SIG-M5 treated with dmso at 0.1 percent for 504 hours (cell line): ENCODE data around the gene ROR1.

Experiments used
- DNase-seq: peaks from one replicate; lab custom pipeline; 2025; ENCODE audit not compliant: unreplicated experiment; lab: John Stamatoyannopoulos, UW

Gene ROR1

DNA sequence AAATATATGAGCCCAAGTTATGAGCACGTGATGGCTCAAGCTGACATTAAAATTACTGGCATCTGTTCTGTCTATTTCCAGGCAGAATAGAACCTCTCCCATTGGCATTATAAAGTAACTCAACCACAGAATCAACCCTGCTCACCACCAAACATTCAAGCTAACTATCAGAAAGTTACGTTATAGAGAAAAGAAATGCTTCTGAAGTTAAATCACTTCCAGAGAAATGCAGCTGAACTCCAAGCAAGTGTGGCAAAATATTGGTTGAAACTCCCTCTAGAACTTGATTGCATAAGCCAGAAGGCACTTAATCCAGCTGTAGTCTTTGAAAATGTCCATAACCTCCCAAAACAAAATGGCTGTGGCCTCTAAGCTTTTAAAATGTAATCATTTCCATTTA lies 393.4 kb downstream of the ROR1 start:
- DNase-seq = no peak

DNA sequence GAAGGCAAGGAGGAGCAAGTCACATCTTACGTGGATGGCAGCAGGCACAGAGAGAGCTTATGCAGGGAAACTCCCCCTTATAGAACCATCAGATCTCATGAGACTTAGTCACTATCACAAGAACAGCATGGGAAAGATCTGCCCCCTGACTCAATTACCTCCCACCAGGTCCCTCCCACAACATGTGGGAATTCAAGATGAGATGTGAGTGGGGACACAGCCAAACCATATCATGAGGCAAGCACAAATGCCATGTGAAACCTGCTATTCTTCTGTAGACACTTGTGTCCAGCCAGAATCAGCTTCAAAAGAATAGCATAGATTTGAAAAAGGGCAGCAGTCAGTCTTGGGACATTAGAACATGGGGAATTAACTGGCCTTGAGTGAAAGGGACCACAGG lies 397.4 kb downstream of the ROR1 start:
- DNase-seq = no peak

DNA sequence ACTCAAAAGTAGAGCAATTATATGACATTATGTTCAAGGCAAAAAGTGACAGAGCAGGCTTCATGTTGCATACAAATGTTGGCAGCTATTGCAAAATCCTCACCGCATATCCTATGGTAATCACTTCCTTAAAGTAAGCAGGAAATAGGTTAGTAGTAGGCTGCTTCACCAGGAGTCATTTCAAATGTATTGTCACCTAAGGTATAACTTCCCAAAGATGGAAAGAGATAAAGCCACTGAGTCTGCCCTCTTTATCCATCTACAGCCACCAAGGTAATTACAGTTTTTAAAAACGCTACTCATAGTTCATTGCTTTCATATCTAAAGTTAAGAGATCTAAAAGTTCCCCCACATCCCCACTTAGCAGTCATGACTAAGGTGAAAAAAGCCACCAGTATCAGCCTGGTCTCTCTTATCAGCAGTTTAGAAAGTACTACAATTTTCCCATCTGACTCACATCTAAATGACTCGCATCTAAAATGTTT lies 398.0 kb downstream of the ROR1 start:
- DNase-seq = peak; percentile 57

DNA sequence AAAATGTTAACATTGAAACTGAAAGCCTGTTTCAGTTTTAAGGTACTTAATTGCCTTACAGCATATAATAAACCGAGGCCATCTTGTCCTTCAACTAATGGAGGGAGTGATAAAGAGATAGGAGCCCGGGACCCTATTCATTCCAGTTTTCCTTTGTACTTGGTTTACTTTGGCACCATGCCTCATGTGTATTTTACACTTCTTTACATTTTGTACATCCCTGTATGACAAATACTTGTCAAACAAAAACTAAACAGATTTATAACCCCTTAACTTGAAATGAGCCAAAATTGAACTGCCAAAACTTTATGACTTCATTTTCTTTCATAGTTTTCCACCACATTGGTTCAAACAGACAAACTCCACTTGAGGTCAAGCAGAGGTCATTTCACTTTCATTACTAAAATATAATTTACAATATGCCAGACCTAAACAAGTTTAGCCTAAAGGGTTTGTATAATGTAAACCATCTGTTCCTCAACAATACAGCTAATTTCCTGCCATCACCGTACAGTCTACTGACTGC lies 398.7 kb downstream of the ROR1 start:
- DNase-seq = no peak

DNA sequence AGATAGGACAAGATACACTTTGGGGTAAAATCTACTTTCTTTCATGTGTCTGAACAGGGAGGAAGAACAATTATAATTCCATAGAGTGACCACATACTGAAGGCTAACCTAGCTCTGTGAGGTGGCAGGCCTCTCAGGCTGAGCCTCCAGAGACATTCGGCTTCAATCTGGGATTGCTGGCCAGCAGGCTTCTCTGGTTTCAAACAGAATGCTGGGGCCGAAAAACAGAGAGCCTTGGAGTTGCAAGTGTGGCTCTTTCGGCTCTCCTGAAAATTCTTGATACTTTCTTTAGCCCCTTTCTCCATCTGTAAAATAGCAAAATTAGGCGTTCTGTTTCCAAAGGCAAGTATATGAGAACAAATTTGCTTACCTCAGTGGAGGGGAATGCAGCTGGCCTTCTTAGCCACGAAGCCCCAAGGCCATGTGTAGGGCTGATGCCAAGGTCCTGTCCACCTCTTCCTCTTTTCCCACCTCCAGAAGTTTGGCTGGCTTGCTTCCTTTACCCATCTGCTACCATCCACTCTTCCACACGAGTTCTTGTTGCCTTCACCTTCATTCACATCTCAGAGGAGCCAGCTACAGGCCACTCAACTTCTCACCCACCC lies 399.6 kb downstream of the ROR1 start:
- DNase-seq = no peak

DNA sequence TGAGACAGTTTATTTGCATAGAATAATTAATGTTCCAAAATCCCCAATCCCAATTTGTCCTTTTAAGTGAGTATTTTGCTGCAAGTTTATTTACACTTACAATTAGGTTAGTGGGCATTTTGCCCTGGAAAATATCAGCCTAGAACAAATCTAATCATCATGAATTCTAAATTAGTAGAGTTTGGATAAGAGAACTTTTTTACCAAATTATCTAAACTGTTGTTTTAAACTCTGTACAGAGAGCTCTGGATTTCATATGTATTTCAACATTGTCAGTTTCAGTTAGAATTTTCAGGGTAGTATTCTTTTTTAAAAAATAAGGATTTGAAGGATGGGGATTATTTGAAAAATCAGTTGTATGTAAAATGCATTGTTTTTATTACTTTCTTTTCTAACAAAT lies 401.8 kb downstream of the ROR1 start:
- DNase-seq = no peak

DNA sequence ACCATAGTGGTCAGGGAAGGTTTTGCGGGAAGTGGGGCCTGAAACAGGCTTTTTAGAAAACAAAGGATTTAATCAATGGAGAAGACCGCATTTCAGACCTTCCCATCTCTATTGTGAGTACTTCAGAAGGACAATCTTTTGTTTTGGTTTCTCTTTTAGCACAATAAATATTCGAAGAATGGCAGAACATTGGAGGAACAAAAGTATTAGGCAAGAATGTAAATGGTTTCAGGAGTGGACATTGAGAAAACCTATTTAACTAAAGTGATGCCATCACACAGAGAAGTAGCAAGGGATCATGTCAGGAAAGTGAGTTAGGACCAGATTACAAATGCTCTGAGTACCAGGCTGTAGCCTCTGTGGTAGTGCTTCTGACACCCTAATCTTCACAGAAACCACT lies 402.8 kb downstream of the ROR1 start:
- DNase-seq = no peak

DNA sequence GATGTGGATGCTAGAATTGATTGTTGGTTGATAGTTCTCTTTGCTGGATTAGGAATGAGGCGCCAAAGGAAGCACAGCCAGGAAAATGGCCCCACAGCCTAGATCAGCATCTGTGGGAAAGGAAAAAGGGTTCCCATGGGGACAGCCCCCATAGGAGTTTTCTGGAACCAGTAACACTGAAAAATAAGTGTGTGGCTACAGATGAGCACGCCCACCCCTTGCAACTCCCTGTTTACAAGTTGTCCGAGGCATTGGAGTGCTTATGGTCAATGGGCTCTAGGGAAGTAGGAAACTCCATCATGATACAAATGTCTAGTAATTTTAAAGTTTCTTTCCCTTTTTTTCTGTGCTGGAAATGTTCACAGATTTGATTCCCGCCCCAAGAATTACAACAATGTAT lies 405.8 kb downstream of the ROR1 start:
- DNase-seq = no peak

DNA sequence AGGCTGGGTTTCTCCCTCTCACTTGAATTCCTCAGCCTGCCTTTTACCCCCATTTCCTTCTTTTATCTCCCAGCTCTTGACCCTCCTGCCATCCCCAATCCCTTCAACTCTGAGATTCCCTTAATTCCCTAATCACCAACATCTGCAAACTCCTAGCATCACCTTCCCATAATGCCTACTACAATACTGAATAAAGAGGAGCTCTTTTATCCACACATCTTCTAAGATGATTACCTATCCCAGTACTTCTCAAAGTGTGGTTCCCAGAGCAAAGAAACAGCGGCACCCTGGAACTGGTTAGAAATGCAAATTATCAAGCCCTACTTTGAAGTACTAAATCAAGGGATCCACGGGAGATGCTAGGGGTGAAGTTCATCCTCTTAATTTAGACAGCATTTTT lies 408.4 kb downstream of the ROR1 start:
- no peak for DNase-seq

DNA sequence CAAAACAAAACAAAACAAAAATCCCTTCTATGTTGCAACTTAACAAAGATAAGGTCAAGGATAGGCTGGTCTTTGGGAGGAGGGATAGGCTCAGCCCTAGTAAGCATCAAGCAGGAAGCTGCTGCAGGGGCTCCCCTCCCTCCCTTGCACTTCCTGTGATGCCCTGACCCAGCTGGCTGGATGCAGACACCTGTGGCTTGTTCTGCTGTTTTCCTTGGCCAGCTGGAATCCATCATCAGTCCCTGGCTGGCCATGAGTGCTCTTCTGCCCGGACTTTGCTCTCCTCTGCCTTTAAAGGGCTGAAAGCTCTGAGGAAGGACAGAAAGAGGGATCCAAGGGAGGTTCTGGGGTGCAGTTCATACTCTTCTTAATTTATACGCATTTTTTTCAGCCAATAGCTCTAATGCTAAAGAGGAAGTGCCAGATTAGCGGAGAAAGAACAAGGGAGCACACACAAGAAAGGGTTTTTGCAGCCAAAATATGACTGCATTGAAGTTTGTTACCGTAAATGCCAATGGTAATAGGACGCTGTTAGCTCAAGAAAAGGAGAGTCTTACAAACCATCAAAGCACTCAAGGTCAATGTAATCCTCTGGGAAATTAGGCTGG lies 409.7 kb downstream of the ROR1 start:
- DNase-seq = no peak

DNA sequence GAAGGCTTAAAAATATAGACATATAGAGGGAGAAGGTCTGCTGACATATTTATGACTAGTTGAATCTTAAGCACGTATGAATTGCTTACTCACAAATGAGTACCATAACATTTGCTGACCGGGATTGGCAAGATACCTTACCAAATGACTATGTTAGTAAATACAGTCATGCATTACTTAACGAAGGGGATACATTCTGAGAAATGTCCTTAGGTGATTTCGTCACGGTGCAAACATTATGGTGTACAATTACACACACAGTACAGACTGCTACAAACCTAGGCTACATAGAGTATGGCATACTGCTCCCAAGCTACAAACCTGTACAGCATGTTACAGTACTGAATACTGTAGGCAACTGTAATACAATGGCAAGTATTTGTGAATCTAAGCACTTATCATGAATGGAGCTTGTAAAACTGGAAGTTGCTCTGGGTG lies 410.2 kb downstream of the ROR1 start:
- DNase-seq = no peak

DNA sequence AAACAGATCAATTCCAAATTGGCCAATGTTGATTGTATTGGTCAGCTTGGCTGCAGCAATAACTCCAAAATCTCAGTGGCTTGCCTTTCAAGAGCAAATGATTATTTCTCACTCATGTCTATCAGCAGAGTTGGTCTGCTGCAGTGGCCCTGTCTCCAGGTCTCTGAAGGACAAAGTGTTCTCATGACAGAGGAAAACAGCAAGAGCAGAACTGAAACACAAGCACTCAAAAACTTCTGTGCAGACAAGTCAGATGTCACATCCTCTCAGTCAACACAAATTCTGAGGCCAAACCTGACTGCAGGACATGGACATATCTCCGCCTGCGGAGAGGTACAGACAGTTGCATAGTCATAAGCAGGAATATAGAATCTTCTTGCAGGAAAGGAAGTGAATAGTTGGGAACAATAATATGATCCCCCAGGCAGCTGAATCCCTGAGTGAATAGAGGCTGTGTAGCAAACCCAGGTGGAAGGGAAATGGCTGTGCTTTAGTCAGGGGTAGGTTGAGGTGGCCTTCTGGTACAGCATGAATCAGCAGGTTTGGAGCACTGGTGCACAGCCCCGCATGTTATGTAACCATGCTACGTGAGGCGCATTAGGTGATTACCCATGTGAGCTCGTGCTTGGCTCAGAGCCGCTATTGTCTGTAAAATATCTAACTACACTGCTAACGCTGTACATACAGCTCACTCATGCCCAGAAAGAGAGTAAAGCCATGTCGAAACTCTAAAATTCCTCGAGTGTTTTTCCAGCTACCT lies 412.5 kb downstream of the ROR1 start:
- DNase-seq = no peak

DNA sequence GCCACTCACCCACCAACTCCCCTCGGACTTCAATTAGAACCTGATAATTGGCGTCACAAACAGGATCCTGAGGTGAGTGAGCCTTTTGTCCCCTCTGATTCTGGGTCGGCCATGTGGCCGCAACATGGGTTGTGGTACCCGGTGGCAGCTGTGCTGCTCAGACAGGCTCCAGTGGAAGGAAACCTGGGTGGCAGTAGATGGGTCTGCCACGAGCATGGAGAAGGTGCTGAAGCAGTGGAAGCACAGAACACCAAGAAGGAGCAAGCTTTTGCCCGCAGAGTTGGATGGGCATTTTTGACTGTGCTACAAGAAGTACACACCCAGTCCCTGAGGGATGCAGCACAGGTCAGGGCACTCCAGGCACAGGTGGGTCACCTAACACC lies 413.1 kb downstream of the ROR1 start:
- no peak for DNase-seq

DNA sequence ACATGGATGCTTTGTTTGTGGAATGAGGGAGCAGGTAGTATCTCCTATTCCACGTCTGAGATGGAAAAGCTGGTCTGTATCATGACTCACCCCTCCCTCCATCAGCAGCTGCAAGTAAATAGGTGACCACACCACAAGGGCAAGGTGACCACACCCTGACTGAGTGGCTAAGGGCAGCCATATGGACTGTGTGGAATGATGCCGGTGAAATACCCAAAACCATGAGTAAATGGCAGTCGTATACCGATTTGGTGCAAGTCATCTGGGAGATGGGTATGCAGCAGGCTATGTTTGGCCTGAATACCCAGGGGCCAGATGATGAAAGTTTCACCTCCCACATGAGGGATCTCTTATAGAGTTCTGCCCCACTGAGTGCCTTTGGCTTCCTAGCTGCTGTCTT lies 413.8 kb downstream of the ROR1 start:
- DNase-seq = no peak

DNA sequence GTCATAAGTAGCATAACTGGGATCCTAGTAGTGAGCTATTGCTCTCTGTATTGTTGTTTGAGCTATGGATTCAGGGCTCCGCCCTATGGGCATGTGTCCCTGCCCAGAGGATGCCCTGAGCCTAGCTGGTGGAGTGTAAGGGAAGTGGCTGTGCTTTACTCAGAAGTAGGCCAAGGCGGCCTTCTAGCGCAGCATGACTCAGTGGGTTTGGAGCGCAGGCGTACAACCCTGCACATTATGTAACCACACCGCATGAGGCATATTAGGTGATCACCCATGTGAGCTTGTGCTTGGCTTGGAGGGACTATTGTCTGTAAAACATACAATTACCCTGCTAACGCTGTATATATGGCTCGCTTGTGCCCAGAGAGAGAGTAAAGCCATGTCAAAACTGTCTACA lies 418.5 kb downstream of the ROR1 start:
- DNase-seq = no peak

DNA sequence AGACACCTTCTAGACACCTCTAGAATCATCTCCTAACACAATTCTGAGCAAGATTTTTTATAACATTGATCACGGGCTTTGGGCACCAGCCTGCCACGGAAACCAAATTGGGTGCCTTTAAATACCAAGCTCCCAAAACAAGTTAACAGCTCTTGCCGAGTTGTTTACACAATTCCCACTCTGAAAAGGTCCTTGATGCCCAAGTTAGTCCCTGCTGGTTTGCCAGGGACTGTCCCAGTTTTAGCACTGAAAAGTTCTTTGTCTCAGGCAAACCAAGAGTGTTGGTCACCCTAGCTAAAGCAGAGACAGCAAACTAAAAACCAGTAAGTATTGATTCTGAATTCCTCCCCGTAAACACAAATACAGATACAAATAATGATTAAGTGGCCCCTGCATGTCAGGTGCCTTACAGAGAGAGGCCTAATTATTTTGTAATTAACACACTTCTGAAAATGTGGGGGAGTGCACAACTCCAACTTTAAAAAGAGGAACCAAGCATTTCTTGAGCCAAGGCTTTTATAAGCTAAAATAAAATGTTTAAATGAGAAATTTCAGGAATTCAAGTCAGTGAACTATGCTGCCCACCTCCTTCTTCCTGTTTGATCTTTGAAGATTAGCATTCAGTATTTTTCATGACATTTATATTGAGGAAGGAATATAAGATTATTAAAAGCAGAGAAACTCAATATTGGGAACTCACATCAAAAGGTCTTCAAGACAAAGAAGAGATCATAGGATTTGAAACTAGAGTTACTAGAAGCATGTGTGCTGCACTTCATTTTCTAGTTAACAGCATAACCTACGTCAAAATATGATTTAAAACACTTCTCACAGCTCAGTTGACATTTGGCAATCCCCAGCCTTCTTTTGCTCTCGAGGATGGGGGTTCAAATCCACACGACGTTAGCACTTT lies 420.6 kb downstream of the ROR1 start:
- DNase-seq = peak; percentile 16

DNA sequence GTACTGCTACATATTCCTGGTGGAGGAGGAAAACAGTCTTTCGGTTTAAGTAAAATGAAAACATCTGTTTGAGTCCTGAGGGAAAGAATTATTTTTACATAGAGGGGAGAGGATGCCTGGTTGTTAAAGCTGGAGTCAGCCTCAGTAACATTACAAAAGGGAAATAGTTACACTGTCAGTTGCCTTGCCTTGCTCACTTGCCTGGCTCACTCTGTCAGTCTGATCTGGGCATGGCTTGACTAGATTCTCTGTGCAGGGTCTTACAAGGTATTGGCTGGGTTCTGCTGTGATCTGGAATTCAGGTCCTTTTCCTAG lies 421.2 kb downstream of the ROR1 start:
- no peak for DNase-seq

DNA sequence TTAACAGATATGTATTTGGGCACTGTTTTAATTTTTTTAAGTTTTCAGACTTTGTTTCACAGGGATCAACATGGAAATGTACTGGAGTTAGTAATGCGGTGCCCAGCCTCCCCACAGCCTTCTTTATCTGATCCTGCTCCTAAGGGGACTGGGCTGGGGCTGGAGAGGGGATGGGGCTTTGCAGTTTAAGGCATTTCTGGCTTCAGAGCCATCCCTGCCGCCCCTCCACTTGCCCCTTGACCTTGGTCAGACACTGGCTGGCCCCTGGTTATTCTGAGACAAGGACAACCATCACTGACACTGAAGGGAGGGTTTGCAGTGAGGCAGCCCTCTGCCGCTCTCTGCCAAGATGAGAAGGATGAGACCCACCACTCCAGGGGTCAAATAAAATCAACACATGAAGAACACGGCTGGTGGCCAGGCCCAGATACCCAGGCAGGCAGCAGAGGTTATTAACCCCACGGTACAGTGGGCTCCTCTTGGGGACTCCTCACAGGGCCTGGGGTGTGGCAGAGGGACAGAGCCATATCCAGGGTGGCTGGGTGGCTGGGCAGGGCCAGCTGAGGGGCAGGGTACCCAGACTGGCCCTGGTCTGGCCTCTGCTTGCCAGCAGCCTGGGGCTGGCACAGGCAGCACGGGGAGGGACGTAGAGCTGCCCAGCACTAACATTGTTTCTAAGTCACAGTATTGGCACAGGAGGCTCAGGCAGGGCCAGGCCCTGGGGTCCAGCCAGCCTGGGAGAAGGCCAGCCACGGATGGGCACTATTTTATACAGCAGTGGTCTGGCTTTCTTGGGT lies 422.5 kb downstream of the ROR1 start:
- DNase-seq = no peak

DNA sequence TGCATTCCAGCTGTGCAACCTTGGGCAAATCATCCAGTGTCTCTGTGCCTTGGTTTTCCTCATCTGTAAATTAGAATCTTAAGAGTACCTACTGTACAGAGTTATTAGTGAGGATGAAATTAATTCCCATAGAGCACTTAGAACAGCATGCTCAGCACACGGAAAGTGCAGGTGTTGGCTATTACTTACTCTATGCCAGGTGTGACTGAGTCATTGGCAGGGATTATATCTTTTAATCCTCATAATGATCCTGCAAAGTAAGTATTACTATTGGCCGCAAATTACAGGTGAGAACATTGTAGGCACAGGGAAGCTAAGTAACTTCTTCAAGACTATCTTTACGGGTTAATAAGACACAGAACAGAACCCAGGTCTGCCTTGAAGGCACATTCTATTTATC lies 423.3 kb downstream of the ROR1 start:
- DNase-seq = no peak

DNA sequence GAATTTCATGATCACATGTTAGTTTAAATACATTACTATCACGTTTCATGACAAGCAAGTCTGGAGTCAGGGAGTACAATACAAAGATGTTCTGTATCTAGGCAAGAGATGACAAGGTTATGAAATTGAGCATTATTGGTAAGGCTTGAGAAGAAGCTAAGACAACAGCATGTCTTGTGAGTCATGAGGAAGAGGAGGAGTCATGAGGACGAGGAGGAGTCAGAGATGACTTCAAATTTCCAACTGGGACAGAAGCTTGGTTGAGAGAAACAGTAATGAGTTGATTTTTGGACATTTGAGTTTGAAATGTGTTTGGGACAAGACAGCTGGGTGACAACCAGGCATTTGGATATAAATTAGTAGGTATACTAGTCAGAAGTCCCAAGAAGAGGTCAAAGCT lies 425.3 kb downstream of the ROR1 start:
- no peak for DNase-seq

DNA sequence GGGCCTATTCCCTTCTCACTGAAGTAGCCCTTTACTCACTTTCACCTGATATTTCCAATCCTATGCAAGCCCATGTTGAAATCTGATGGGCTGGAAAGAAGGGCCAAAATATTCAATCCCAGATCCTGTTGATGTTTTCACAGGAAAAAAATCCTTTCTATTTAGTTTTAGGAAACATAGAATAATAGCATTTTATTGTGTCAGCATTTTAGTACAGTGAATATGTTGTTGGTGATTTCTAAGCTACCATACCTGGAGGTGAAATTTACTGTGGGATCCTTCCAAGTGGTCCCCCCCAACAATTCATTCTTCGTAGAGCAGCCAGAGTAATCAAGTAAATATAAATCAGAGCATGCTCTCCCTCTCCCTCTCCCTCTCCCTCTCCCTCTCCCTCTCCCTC lies 426.2 kb downstream of the ROR1 start:
- DNase-seq = no peak
